Stimulated activated CD4-positive, alpha-beta T cell treated with anti-CD3 and anti-CD28 coated beads, Interleukin-12 subunit alpha, Interleukin-12 subunit beta, amount 100 ng/mL, for 48 hours (primary cell): ENCODE results near the gene STX18.
A peak's percentile ranks its signal among the peaks of the same experiment; 100 is the strongest.

ENCODE experiments used
- DNase-seq, 3 donors: peaks; one replicate each; pipeline ENCODE4 v3.0.0-alpha.2; 2020; ENCODE audit warnings: low read depth in 2 of 3, low spot score in 1 of 3

The STX18 gene

GRCh38 chr4:4406455-4407298, 135.2 kb downstream of the STX18 start:
- no peak for DNase-seq

GRCh38 chr4:4405358-4405962, 136.4 kb downstream of the STX18 start:
- no peak for DNase-seq

- no peak for DNase-seq
Observed at GRCh38 chr4:4402966-4403365, 138.9 kb downstream of the STX18 start.

- DNase-seq: no peak
Observed at GRCh38 chr4:4401036-4401435, 140.8 kb downstream of the STX18 start.

GRCh38 chr4:4398430-4398829, 143.4 kb downstream of the STX18 start:
- no peak for DNase-seq

- DNase-seq: no peak
Observed at GRCh38 chr4:4397441-4397819, 144.4 kb downstream of the STX18 start.

GRCh38 chr4:4396628-4397440, 145.0 kb downstream of the STX18 start:
- no peak for DNase-seq

- DNase-seq: no peak
Observed at GRCh38 chr4:4395849-4396627, 145.8 kb downstream of the STX18 start.

- no peak for DNase-seq
Observed at GRCh38 chr4:4395371-4395770, 146.5 kb downstream of the STX18 start.

GRCh38 chr4:4394644-4395043, 147.2 kb downstream of the STX18 start:
- no peak for DNase-seq

- no peak for DNase-seq
Observed at GRCh38 chr4:4392501-4393183, 149.2 kb downstream of the STX18 start.

GRCh38 chr4:4391866-4392265, 150.0 kb downstream of the STX18 start:
- DNase-seq: no peak

- no peak for DNase-seq
Observed at GRCh38 chr4:4390515-4391240, 151.2 kb downstream of the STX18 start.

GRCh38 chr4:4390046-4390445, 151.8 kb downstream of the STX18 start:
- DNase-seq: no peak

GRCh38 chr4:4388836-4389575, 152.8 kb downstream of the STX18 start:
- no peak for DNase-seq

GRCh38 chr4:4388311-4388790, 153.5 kb downstream of the STX18 start:
- DNase-seq: no peak

GRCh38 chr4:4387531-4388310, 154.1 kb downstream of the STX18 start:
- peak in 1 of 3 donors; percentile 6 for DNase-seq

GRCh38 chr4:4386736-4387392, 155.0 kb downstream of the STX18 start, which contains the start of gene NSG1:
Gene NSG1, plus strand, starts transcription at chr4:4387102. Its CDS starts 528 bp downstream, at chr4:4387630.
- DNase-seq: peak in 1 of 3 donors; percentile 42
